Activated gamma-delta T cell treated with Interleukin-2 at 50 U/mL for 16 hours (primary cell): ENCODE measurements around the gene GRIK2.
"Not testable (repeated sequence)": the region's sequence is repeated elsewhere in the genome, so short reads cannot be mapped to it uniquely, and the experiment has no call there.

Experiments used
- DNase-seq: peaks from one replicate; pipeline ENCODE4 v3.0.0-alpha.2; 2020

The GRIK2 gene

GRCh38 chr6:101544286-101544685 is 150.8 kb downstream of the GRIK2 start:
- no peak for DNase-seq

GRCh38 chr6:101545191-101545590 is 151.7 kb downstream of the GRIK2 start:
- DNase-seq, result no peak

- DNase-seq, result no peak
Observed at GRCh38 chr6:101550451-101550850, 156.9 kb downstream of the GRIK2 start.

- no peak for DNase-seq
Observed at GRCh38 chr6:101554231-101554630, 160.7 kb downstream of the GRIK2 start.

GRCh38 chr6:101558712-101559111 is 165.2 kb downstream of the GRIK2 start:
- no peak for DNase-seq

GRCh38 chr6:101572627-101573026 is 179.1 kb downstream of the GRIK2 start:
- DNase-seq, result no peak

GRCh38 chr6:101577091-101577490 is 183.6 kb downstream of the GRIK2 start:
- no peak for DNase-seq

GRCh38 chr6:101578306-101578705 is 184.8 kb downstream of the GRIK2 start:
- no peak for DNase-seq

- DNase-seq, result no peak
Observed at GRCh38 chr6:101582792-101583191, 189.3 kb downstream of the GRIK2 start.

GRCh38 chr6:101585501-101585900 is 192.0 kb downstream of the GRIK2 start:
- DNase-seq, result no peak

- no peak for DNase-seq
Observed at GRCh38 chr6:101588343-101588742, 194.8 kb downstream of the GRIK2 start.

GRCh38 chr6:101595276-101595675 is 201.8 kb downstream of the GRIK2 start:
- DNase-seq, result no peak

- no peak for DNase-seq
Observed at GRCh38 chr6:101597693-101598092, 204.2 kb downstream of the GRIK2 start.

- DNase-seq, result no peak
Observed at GRCh38 chr6:101605426-101605825, 211.9 kb downstream of the GRIK2 start.

- no peak for DNase-seq
Observed at GRCh38 chr6:101605874-101606273, 212.4 kb downstream of the GRIK2 start.

- no peak for DNase-seq
Observed at GRCh38 chr6:101607111-101607690, 213.7 kb downstream of the GRIK2 start.

GRCh38 chr6:101608703-101609102 is 215.2 kb downstream of the GRIK2 start:
- DNase-seq, result no peak

GRCh38 chr6:101613556-101613955 is 220.0 kb downstream of the GRIK2 start:
- no peak for DNase-seq

- no peak for DNase-seq
Observed at GRCh38 chr6:101614774-101615173, 221.3 kb downstream of the GRIK2 start.

- DNase-seq, result no peak
Observed at GRCh38 chr6:101626269-101626668, 232.8 kb downstream of the GRIK2 start.

GRCh38 chr6:101630941-101631340 is 237.4 kb downstream of the GRIK2 start:
- no peak for DNase-seq

GRCh38 chr6:101633081-101633480 is 239.6 kb downstream of the GRIK2 start:
- DNase-seq, result no peak

GRCh38 chr6:101638865-101639264 is 245.4 kb downstream of the GRIK2 start:
- not testable (repeated sequence) for DNase-seq

GRCh38 chr6:101640131-101640530 is 246.6 kb downstream of the GRIK2 start:
- DNase-seq, result no peak

- DNase-seq, result no peak
Observed at GRCh38 chr6:101645770-101646169, 252.3 kb downstream of the GRIK2 start.
